ENCODE results near the gene ZNF76. TPM values are rescaled to one million over a fixed set of nuclear protein-coding genes. Genes with fewer than 3 reads are reported as not detected.
A peak's percentile ranks its signal among the peaks of the same experiment; 100 is the strongest.

ZNF76 gene
- total and polyA plus RNA-seq, 10 of the 15 experiments (the other 5 are each of a cell fraction or from before 2014, with no cell fraction given) = 2.8 to 41.0 (median 24.8) TPM

- TF ChIP-seq E2F4 (IDR thresholded peaks at IDR 0.05; ENCODE audit: low read depth, low read length) = 0 out of 2 replicates have a peak, but pooled peaks have one; percentile 46
- TF ChIP-seq IKZF1 (conservative IDR thresholded peaks at IDR 0.05) = peak; percentile 96
- TF ChIP-seq MAX (IDR thresholded peaks at IDR 0.05; ENCODE audit: low read depth, low read length) = no peak
- no peak for TF ChIP-seq SREBF1 (IDR thresholded peaks at IDR 0.05; ENCODE audit: low read length)
- TF ChIP-seq RB1 (IDR thresholded peaks at IDR 0.05; ENCODE audit: borderline replicate concordance) = peak; percentile 97
- TF ChIP-seq BACH1 (IDR thresholded peaks at IDR 0.05; ENCODE audit: borderline replicate concordance) = 0 out of 2 replicates have a peak, but pooled peaks have one; percentile 48
- TF ChIP-seq TCF7 (IDR thresholded peaks at IDR 0.05; ENCODE audit: borderline replicate concordance) = no peak
- TF ChIP-seq BCL11A (IDR thresholded peaks at IDR 0.05; ENCODE audit: low read depth, low read length) = no peak
- TF ChIP-seq ELK1 (IDR thresholded peaks at IDR 0.05; ENCODE audit: low read depth, low read length) = peak; percentile 42; the same call in 1 of the 2 replicates
- no peak for TF ChIP-seq STAT3 (IDR thresholded peaks at IDR 0.05; ENCODE audit: low read depth, low read length)
- TF ChIP-seq EGR1 (IDR thresholded peaks at IDR 0.05; ENCODE audit: borderline replicate concordance in 1 of 2, low read depth in 2 of 2, low read length in 2 of 2) = peak; percentile 64 to 78
- TF ChIP-seq CBFB (IDR thresholded peaks at IDR 0.05; ENCODE audit: low read depth) = peak; percentile 70
- TF ChIP-seq BMI1 (IDR thresholded peaks at IDR 0.05; ENCODE audit: borderline replicate concordance) = peak; percentile 93
- TF ChIP-seq ZNF217 (IDR thresholded peaks at IDR 0.05) = peak; percentile 65; the same call in 1 of the 2 replicates
- TF ChIP-seq ZBTB40 (IDR thresholded peaks at IDR 0.05; ENCODE audit: borderline replicate concordance) = no peak
- TF ChIP-seq REST (IDR thresholded peaks at IDR 0.05; ENCODE audit: low read depth, low read length) = 0 out of 2 replicates have a peak, but pooled peaks have one; percentile 22
Observed at GRCh38 chr6:35259194-35259947, at the start of gene ZNF76 (continued).

Data from GM12878 (cell line).